GM21526 (cell line): Measurements from ENCODE around the gene NMNAT2.
"Not testable (repeated sequence)": the region's sequence is repeated elsewhere in the genome, so short reads cannot be mapped to it uniquely, and the experiment has no call there.

Source experiments
- ATAC-seq: cut with Tn5 transposase; IDR thresholded peaks from one replicate; pipeline ENCODE4 v1.9.1; 2021; ENCODE audit warnings: moderate library complexity; ENCODE audit not compliant: unreplicated experiment, low FRiP score

Gene NMNAT2

DNA sequence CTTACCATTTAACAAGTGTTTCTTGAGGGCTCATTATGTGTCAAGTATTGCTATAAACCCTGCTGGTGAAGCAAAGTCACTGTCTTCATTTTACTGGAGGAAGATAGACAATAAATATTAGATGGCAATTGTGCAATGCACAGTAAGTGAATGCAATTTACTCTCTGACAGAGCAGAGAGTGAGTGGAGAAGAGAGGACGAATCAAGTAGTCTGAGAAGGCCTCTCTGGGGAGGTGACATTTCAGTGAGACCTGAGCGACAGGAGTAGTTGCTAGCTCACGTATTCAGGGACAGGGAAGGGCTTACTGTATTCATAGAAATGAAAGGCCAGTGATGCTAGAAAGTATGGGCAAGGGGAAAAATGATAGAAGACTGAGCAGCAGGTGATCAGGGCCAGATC, 1.2 kb upstream of the NMNAT2 start:
- ATAC-seq: no peak

DNA sequence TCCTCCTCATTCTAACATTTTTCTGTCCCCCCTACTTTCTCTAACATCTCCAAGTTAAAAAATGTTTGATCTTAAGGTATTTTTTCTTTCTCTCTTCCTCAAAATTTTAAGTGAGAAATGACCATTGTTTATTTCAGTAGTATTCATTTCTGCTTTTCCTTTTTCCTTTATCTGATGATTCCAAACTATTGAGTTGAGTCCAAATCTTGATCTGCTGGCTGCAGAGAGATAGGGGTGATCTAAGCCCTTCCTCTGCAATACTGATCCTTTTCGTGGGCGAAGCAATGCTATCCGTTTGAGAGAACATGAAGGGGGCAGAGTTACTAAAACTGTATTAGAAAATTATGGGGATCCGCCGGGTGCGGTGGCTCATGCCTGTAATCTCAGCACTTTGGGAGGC, 516 bp upstream of the NMNAT2 start:
- ATAC-seq: no peak

- no peak for ATAC-seq
Measured at GRCh38 chr1:183416850-183417771, 1.1 kb downstream of the NMNAT2 start.

DNA sequence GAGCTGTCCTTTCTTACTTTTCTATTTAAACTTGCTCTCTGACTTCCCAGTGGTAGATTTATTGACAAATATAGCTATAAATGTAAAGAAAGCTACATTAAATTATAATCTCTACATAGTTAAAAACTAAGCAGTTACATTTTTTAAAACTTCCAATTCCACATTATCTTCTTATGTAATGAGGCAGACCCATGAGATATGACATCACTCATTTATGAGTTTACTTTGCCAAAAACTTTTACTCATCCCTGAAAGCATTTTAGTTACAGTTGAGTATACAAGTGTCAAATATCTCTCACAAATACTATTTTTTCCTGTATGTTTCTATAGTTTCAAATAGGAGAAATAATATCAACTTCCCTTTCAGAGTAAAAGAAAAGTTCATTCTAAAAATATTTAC, 3.8 kb downstream of the NMNAT2 start:
- ATAC-seq: no peak

- ATAC-seq: no peak
Measured at GRCh38 chr1:183411091-183411490, 7.1 kb downstream of the NMNAT2 start.

DNA sequence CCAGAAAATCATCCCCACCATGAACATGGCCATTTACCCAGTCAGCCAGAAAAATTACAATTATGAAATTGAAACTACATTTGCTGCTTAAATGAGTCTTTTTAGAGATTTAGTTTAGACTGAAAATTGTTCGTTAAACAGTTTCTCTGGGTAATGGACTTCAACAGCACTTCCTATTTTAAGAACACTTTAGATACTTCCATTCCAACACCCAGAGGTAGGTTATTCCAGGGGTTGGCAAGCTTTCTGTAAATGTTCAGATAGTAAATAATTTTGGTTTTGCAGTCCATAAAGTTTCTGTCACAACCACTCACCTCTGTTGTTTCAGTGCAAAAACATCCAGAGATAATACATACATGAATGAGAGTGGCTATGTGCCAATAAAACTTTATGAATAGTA, 10.2 kb downstream of the NMNAT2 start:
- ATAC-seq: no peak

DNA sequence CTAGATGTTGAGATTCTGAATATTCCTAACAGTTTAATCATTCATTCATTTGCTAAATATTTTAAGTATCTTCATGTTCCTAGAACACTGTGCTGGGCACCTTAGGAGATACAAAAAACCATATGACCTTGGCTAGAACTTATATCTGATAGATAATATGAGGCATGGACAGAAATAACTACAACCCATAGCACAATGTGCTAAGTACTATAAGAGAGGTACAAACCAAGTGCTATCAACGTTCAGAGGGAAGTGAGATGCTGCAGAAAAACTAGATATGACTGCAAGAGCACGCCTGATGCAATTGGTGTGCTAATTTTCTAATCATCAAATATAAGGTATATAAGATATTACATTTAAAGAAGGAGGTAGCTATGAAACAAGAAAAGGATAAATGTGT, 10.7 kb downstream of the NMNAT2 start:
- ATAC-seq: no peak

- no peak for ATAC-seq
Measured at GRCh38 chr1:183404476-183404875, 13.7 kb downstream of the NMNAT2 start.

DNA sequence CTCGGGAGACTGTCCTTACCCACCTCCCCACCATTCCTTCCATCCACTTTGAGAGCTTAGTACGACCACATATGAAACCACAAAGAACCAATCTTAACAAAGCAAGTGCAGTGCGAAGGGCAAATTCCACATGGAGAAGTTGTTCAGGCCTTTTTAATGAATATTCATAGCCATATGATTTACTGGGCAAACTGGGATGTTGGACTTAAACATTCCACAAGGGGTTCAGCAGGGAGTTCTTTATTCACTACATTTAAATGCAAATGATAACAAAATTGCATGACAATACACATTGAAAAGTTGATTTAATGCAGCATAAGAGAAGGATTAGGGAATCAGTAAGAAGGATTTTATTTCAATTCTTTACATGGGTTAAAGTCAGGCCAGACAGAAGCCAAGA, 14.7 kb downstream of the NMNAT2 start:
- no peak for ATAC-seq

DNA sequence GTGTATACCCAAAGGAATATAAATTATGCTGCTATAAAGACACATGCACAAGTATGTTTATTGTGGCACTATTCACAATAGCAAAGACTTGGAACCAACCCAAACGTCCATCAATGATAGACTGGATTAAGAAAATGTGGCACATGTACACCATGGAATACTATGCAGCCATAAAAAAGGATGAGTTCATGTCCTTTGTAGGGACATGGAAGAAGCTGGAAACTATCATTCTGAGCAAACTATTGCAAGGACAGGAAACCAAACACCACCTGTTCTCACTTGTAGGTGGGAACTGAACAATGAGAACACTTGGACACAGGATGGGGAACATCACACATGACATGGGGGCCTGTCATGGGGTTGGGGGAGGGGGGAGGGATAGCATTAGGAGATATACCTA, 16.6 kb downstream of the NMNAT2 start:
- ATAC-seq: not testable (repeated sequence)

GRCh38 chr1:183394435-183394834, 23.7 kb downstream of the NMNAT2 start:
- no peak for ATAC-seq

DNA sequence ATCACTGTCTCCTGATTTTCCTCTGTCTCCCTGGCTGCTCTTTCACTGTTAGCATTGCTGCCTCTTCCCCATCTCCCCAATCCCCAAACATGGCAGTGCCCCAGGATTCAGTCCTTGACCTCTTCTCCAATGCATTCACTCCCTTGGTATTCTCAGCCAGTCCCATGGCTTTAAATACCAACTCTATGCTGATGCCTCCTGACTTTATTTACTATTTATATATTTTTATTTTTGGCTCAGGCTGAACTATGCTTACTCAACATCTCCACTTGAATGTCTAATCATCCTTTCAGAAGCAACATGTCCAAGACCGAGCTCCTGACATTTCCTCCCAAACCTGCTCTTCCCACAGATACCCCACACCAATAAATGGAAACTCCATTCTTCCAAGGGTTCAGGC, 26.3 kb downstream of the NMNAT2 start:
- ATAC-seq: no peak

DNA sequence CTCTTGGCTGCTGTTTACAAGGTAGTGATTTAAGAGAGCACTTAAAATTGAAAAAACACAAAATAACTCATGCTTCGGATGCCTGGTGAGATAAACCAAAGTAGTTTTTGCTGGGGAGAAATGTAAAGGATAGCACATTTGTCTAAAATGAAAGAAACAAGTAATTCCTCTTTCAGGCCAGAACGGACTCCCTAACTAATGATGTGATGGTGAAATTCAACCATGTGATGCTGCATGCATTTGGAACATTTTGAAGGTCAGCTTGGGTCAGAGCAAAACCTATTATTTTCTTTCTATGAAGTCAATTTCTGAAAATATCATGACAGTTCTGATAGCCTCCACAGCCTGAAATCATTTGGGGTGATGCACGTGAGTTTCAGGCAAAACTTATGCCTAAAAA, 27.6 kb downstream of the NMNAT2 start:
- no peak for ATAC-seq

GRCh38 chr1:183388735-183389134, 29.4 kb downstream of the NMNAT2 start:
- ATAC-seq: no peak

DNA sequence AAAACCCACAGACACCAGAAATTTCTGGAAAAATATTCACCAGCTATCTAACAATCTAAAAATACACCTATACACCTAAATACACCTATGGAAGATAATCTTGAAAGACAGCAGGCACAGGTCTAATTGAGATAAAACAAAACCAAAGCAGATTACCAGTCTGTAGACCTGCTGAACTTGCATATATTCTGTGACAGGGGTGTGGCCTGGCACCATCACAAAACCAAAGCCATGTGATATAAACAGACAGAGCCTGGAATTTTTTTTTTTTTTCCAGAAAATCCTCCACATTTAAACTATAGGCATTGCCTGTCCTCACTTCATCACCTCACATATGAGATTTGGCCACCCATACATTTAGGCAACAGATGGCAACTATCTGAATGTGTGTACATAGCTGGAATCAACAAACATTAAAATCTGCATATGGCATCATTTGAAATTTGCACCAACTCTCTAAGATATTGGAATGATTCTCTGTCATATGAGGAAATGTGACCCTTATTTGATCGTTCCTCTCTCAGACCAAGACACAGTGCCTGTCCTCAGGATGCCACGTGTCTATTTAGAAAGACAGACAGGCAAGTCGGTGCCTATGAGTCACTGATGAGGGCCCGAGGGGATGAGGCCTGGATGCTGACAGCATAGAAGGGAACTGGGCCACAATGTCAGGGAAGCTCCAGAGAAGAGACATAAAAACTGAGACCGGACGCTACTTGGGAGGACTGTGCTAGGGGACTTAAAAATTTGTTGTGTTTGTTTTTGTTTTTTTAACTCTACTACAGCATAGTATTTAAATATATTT, 32.6 kb downstream of the NMNAT2 start:
- ATAC-seq: no peak

GRCh38 chr1:183379951-183380350, 38.2 kb downstream of the NMNAT2 start:
- no peak for ATAC-seq

- no peak for ATAC-seq
Measured at GRCh38 chr1:183375381-183375780, 42.8 kb downstream of the NMNAT2 start.

DNA sequence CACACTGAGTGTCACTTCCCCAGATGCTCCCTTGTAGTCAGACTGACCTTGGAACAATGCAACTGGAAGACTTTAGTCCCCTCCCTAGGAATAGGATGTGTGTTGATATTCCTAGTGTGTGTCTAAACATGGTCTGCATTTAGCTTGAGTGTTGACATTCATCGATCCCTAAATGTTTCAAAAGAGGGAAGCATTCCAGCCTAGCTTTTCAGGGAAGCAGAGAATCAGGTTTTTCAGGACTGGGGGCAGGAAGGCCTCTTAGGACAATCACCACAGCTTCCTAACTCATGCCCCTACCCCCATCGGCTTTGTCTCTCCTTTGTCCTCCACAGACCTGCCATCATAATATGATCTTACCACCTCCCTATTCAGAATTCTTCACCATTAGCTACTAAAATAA, 43.4 kb downstream of the NMNAT2 start:
- no peak for ATAC-seq

- ATAC-seq: no peak
Measured at GRCh38 chr1:183372586-183373230, 45.5 kb downstream of the NMNAT2 start.

- ATAC-seq: no peak
Measured at GRCh38 chr1:183370399-183371058, 47.7 kb downstream of the NMNAT2 start.
